Stomach (tissue), 19 donors: ENCODE data around the gene KIF18A. TPM values are rescaled to one million over a fixed set of nuclear protein-coding genes. Genes with fewer than 3 reads are reported as not detected.

Experiments used
- DNase-seq, 2 donors: peaks; one replicate each; pipeline versions ENCODE4 v3.0.0 to v3.0.0-alpha.2; 2013 to 2019
- H3K27ac ChIP-seq, 5 donors: fragments of 200-600 bp in 4 of 5; sonication (generic) in 4 of 5; one replicate each; pipeline ENCODE4 v1.5.1; 2013 to 2019; ENCODE audit warnings: mild to moderate bottlenecking in 1 of 5, moderate library complexity in 1 of 5
- H3K27me3 ChIP-seq, 3 donors: fragments of 200-600 bp; sonication (generic); one replicate each; pipeline ENCODE4 v1.5.1; 2017 to 2019; ENCODE audit warnings: mixed run types in 1 of 3
- H3K36me3 ChIP-seq, 4 donors: fragments of 200-600 bp; sonication (generic); 1 replicate in 3 of 4; 2 replicates in 1 of 4; pipeline ENCODE4 v1.5.1; 2016 to 2019
- H3K4me1 ChIP-seq, 4 donors: fragments of 200-600 bp; sonication (generic); one replicate each; pipeline ENCODE4 v1.5.1; 2016 to 2019
- H3K4me3 ChIP-seq, 4 donors: fragments of 200-600 bp; sonication (generic) in 3 of 4; one replicate each; pipeline ENCODE4 v1.5.1; 2016 to 2019; ENCODE audit warnings: mild to moderate bottlenecking in 1 of 4
- H3K9me3 ChIP-seq, 4 donors: fragments of 200-600 bp; sonication (generic); one replicate each; pipeline ENCODE4 v1.5.1; 2016 to 2019
- CTCF ChIP-seq, 7 experiments: fragments of 450-650 bp in 4 of 7; fragments of 200-600 bp in 3 of 7; sonication (generic) in 3 of 7; IDR thresholded peaks; one replicate each; pipeline ENCODE4 v1.5.1; 2016 to 2019; ENCODE audit warnings: antibody characterized with exemption in 7 of 7, control low read depth in 2 of 7, mild to moderate bottlenecking in 1 of 7
- EP300 ChIP-seq: sonication (generic); formaldehyde crosslinking; IDR thresholded peaks from one replicate; pipeline ENCODE4 v1.6.1; 2017; ENCODE audit warnings: antibody characterized with exemption
- POLR2A ChIP-seq, 4 donors: fragments of 450-650 bp; IDR thresholded peaks; one replicate each; pipeline ENCODE4 v1.6.1; 2016; ENCODE audit warnings: antibody characterized with exemption in 4 of 4, control low read depth in 2 of 4, mild to moderate bottlenecking in 1 of 4, moderate library complexity in 1 of 4
- POLR2AphosphoS5 ChIP-seq, 3 donors: sonication (generic); formaldehyde crosslinking; IDR thresholded peaks; one replicate each; pipeline ENCODE4 v1.6.1; 2016; ENCODE audit warnings: antibody characterized with exemption in 3 of 3
- WGBS, 5 donors: extraction: QIAGEN DNeasy Blood & Tissue Kit in 3 of 5; methylation state at CpG; one replicate each; pipeline versions ENCODE4 v1.1.5 to v1.1.7; 2013 to 2018; 5-methylcytosine and 5-hydroxymethylcytosine counted together
- intact Hi-C: fragments of 100-400 bp; cut with DNase I; formaldehyde crosslinking; loops from one replicate; pipeline ENCODE4 v1.15.1; 2023; ENCODE audit warnings: low total_unique reads
- long read RNA-seq, 10 donors: transcript quantifications; one replicate each; lab custom pipeline, GENCODE V29; 2026
- polyA plus RNA-seq, 3 donors: library from polyadenylated mRNA; stranded (reverse); fragments of 200-250 nt; gene quantifications; one replicate each; pipeline ENCODE4 v1.2.3, GENCODE V29; 2013
- total RNA-seq, 5 donors: library from RNA; depleted of rRNA; stranded (reverse); fragments of >200 nt; gene quantifications; one replicate each; pipeline versions ENCODE4 v1.1.0 to v1.2.3, GENCODE V29; 2014 to 2016
- donor health status: healthy with polysubstance abuse.
- donor health status: Bipolar disorder and iron deficiency.
- donor health status: healthy.

KIF18A gene
- total RNA-seq (1 to 10 TPM in 3 of 5 donors, under 1 TPM in 2; 0.29 to 3.7 (median 2.3) TPM), polyA plus RNA-seq (1 to 10 TPM in 1 of 3 donors, under 1 TPM in 2; 0.31 to 1.4 (median 0.75) TPM)
- long read RNA-seq, donor 1, partial matches to known transcripts = 0 of 1 reads
- long read RNA-seq, donor 1, other reads (novel, unspliced or antisense) = 0 of 1 reads
- long read RNA-seq, donor 2, partial matches to known transcripts = 0 of 1 reads
- long read RNA-seq, donor 2, other reads (novel, unspliced or antisense) = 0 of 1 reads
- long read RNA-seq, donor 3, partial matches to known transcripts = 0 of 1 reads
- long read RNA-seq, donor 3, other reads (novel, unspliced or antisense) = 0 of 1 reads
- long read RNA-seq, donor 4, partial matches to known transcripts = 0 of 1 reads
- long read RNA-seq, donor 4, other reads (novel, unspliced or antisense) = 0 of 1 reads
- long read RNA-seq, donor 5, partial matches to known transcripts = 0 of 2 reads
- long read RNA-seq, donor 5, other reads (novel, unspliced or antisense) = 0 of 2 reads
- long read RNA-seq, donor 6, partial matches to known transcripts = 0 of 1 reads
- long read RNA-seq, donor 6, other reads (novel, unspliced or antisense) = 0 of 1 reads
- long read RNA-seq, donor 7, partial matches to known transcripts = 0 of 1 reads
- long read RNA-seq, donor 7, other reads (novel, unspliced or antisense) = 0 of 1 reads
- long read RNA-seq, donor 8 = 0 reads
- long read RNA-seq, donor 9 = 0 reads
- long read RNA-seq, donor 10 = 0 reads

DNA sequence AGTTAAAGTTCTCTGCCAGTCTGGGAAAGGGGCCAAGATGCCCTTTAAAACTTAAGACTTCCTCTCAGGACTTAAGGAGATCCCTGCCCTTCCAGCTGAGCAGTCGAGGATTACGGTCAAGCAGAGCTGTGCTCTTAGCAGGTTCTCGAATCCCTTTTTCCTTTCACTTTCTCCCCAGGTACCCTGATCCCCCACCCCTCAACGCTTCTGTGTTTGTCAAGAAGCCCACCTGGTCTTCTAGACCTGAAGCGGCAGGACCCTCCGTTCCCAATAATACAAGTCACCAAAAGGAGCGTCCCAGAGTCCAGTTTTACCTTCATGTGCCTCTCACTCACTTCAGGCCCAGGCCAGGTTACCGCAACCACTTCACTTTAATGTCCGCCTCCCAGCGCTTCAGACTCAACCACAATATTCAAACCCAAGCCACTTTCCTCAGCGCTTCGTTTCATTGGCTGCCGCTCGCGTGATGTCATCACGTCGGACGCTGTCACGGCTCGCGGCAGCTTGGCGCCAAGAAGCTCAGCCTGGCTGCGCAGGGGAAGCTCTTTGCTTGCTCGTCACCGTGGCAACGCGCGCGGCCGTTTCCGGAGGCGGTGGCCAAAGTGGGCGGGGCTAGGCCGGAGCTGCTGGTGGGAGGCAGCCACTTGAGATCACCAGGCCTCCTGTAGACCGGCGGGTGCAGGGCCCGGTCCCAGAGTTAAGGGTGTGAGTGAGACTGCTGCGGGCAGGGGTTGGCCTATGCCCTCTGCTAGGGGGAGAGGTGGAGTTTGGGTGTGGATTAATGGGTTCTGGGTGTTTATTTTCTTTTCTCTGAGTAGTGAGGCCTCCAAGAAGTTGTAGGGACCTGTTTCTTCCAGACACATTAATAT, at the start of gene KIF18A, which contains the start of gene METTL15:
Gene KIF18A, minus strand, starts transcription at position 407 of the 869 bp plus-strand sequence. CDS start 10,209 bp downstream, outside the sequence.
Gene METTL15, plus strand, starts transcription at position 639 of the 869 bp plus-strand sequence. CDS start 4,947 bp downstream, outside the sequence.
- Histone ChIP-seq H3K27me3 (no peaks in the 10 kb centered on the region), H3K4me3 (peak within 1 kb of the TSS; percentile 55 to 65 (median 62)), H3K4me1 (peaks cover 14 to 52% (median 43%) of the 10 kb centered on the region in 4 donors), H3K36me3 (no peaks in the 10 kb centered on the region), H3K27ac (peak within 1 kb of the TSS; percentile 83 to 91 (median 88)), H3K9me3 (no peaks in the 10 kb centered on the region)
- TF ChIP-seq POLR2AphosphoS5 (IDR thresholded peaks at IDR 0.05) (peak; percentile 79 to 94 (median 84)), POLR2A (IDR thresholded peaks at IDR 0.05) (peak in 1 of 4 donors; percentile 13), EP300 (no peak)
- intact Hi-C loops = no loop called here
- DNase-seq = peak; percentile 100
- 0 to 1% (median 0%) methylated on average over 14 to 38 of the region's 38 CpGs for WGBS, 5 donors

DNA sequence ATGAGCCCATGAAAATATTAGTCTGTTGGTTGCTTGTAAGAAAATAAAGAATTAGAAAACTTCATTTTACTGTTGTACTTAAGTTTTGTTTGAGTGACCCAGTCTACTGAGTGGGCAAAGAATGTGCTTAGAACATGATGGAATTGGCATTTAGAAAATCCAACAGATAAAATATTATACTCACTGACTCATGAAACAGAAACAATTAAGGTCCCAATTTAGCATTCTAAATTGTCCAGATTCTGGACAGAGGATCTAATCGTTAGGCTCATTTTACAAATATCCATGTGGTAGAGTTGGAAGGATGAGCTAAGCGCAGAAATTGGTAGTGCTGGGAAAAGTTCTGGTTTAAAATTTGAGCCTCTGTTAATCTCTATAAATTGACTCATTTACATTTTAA, 45.6 kb upstream of the KIF18A start:
- TF ChIP-seq EP300 = no peak
- no peak for TF ChIP-seq CTCF (IDR thresholded peaks at IDR 0.05)
- TF ChIP-seq POLR2A (IDR thresholded peaks at IDR 0.05) = no peak
- 93 to 100% (median 98%) methylated on average over 2 of the region's 2 CpGs for WGBS, 5 donors
- DNase-seq = no peak
- Histone ChIP-seq H3K4me3 (no peak overlapping the region), H3K27me3 (no peaks in the 10 kb centered on the region), H3K9me3 (no peaks in the 10 kb centered on the region), H3K27ac (no peak overlapping the region), H3K4me1 (no peaks in the 10 kb centered on the region), H3K36me3 (peaks cover 10 to 22% (median 20%) of the 10 kb centered on the region in 4 donors)
- intact Hi-C loops = no loop called here

- H3K27me3 ChIP-seq = no peaks in the 10 kb centered on the region
Measured at GRCh38 chr11:28152743-28153142, 44.8 kb upstream of the KIF18A start.

More at GRCh38 chr11:28152743-28153142, 44.8 kb upstream of the KIF18A start:
- Histone ChIP-seq H3K4me1 (no peaks in the 10 kb centered on the region), H3K9me3 (no peaks in the 10 kb centered on the region), H3K27ac (no peak overlapping the region), H3K4me3 (no peak overlapping the region), H3K36me3 (peaks cover 2 to 13% (median 11%) of the 10 kb centered on the region in 4 donors)
- intact Hi-C loops = no loop called here
- TF ChIP-seq POLR2AphosphoS5 (IDR thresholded peaks at IDR 0.05) = no peak
- no peak for TF ChIP-seq POLR2A (IDR thresholded peaks at IDR 0.05)
- TF ChIP-seq CTCF (IDR thresholded peaks at IDR 0.05) = no peak
- TF ChIP-seq EP300 = no peak
- no peak for DNase-seq
- WGBS, 5 donors = 95 to 100% (median 100%) methylated on average over 2 of the region's 2 CpGs
